GM18868 (cell line): ENCODE measurements around the gene COX5B.
"Not testable (repeated sequence)": the region's sequence is repeated elsewhere in the genome, so short reads cannot be mapped to it uniquely, and the experiment has no call there.

Source experiments
- ATAC-seq: cut with Tn5 transposase; IDR thresholded peaks from one replicate; pipeline ENCODE4 v1.9.1; 2021; ENCODE audit warnings: mild to moderate bottlenecking, moderate library complexity; ENCODE audit not compliant: unreplicated experiment

COX5B gene

GRCh38 chr2:97645695-97646629 lies at the start of gene COX5B:
Gene COX5B, plus strand, starts transcription at chr2:97646062. Its CDS starts 25 bp downstream, at chr2:97646087.
- ATAC-seq: peak; percentile 90

- not testable (repeated sequence) for ATAC-seq
Measured at GRCh38 chr2:97596180-97596579, 49.7 kb upstream of the COX5B start.

GRCh38 chr2:97601537-97601936 lies 44.3 kb upstream of the COX5B start:
- not testable (repeated sequence) for ATAC-seq

- not testable (repeated sequence) for ATAC-seq
Measured at GRCh38 chr2:97605109-97605508, 40.8 kb upstream of the COX5B start.

- ATAC-seq: not testable (repeated sequence)
Measured at GRCh38 chr2:97605524-97606339, 40.1 kb upstream of the COX5B start.

- ATAC-seq: not testable (repeated sequence)
Measured at GRCh38 chr2:97608745-97609144, 37.1 kb upstream of the COX5B start.

GRCh38 chr2:97611895-97612294 lies 34.0 kb upstream of the COX5B start:
- not testable (repeated sequence) for ATAC-seq

GRCh38 chr2:97615746-97616145 lies 30.1 kb upstream of the COX5B start:
- ATAC-seq: not testable (repeated sequence)

GRCh38 chr2:97617911-97618310 lies 28.0 kb upstream of the COX5B start:
- ATAC-seq: no peak

- ATAC-seq: not testable (repeated sequence)
Measured at GRCh38 chr2:97618939-97619827, 26.7 kb upstream of the COX5B start.

- not testable (repeated sequence) for ATAC-seq
Measured at GRCh38 chr2:97620492-97620891, 25.4 kb upstream of the COX5B start.

GRCh38 chr2:97622976-97623375 lies 22.9 kb upstream of the COX5B start:
- ATAC-seq: not testable (repeated sequence)

- not testable (repeated sequence) for ATAC-seq
Measured at GRCh38 chr2:97625354-97626048, 20.4 kb upstream of the COX5B start.

- not testable (repeated sequence) for ATAC-seq
Measured at GRCh38 chr2:97626049-97626430, 19.8 kb upstream of the COX5B start.

- no peak for ATAC-seq
Measured at GRCh38 chr2:97644023-97644717, 1.7 kb upstream of the COX5B start.

- ATAC-seq: peak; percentile 24
Measured at GRCh38 chr2:97645112-97645694, 659 bp upstream of the COX5B start.

GRCh38 chr2:97646977-97647376 lies 1.1 kb downstream of the COX5B start:
- ATAC-seq: no peak

- no peak for ATAC-seq
Measured at GRCh38 chr2:97651114-97651513, 5.3 kb downstream of the COX5B start.

GRCh38 chr2:97653473-97653872 lies 7.6 kb downstream of the COX5B start:
- ATAC-seq: no peak
